KOPT-K1 (cell line): ENCODE measurements around the gene OPCML.

Source experiments
- H3K27ac ChIP-seq: fragments of 200-600 bp; sonication (generic); 2 replicates; pipeline ENCODE4 v1.5.1; 2016; ENCODE audit warnings: antibody characterized with exemption, mild to moderate bottlenecking, low read depth, low read length; ENCODE audit not compliant: poor library complexity, severe bottlenecking
- H3K36me3 ChIP-seq: fragments of 200-600 bp; sonication (generic); 2 replicates; pipeline ENCODE4 v1.5.1; 2017; ENCODE audit warnings: antibody characterized with exemption, mild to moderate bottlenecking, low read length, moderate library complexity; ENCODE audit not compliant: insufficient read depth
- H3K9me3 ChIP-seq: fragments of 200-600 bp; sonication (generic); 2 replicates; pipeline ENCODE4 v1.5.1; 2017; ENCODE audit warnings: antibody characterized with exemption, low read length, mild to moderate bottlenecking; ENCODE audit not compliant: insufficient read depth, poor library complexity, severe bottlenecking

OPCML gene

GRCh38 chr11:132653237-132653636, 879.1 kb downstream of the OPCML start:
- H3K27ac ChIP-seq, result no peak overlapping the region
- no peaks in the 10 kb centered on the region for H3K36me3 ChIP-seq

DNA sequence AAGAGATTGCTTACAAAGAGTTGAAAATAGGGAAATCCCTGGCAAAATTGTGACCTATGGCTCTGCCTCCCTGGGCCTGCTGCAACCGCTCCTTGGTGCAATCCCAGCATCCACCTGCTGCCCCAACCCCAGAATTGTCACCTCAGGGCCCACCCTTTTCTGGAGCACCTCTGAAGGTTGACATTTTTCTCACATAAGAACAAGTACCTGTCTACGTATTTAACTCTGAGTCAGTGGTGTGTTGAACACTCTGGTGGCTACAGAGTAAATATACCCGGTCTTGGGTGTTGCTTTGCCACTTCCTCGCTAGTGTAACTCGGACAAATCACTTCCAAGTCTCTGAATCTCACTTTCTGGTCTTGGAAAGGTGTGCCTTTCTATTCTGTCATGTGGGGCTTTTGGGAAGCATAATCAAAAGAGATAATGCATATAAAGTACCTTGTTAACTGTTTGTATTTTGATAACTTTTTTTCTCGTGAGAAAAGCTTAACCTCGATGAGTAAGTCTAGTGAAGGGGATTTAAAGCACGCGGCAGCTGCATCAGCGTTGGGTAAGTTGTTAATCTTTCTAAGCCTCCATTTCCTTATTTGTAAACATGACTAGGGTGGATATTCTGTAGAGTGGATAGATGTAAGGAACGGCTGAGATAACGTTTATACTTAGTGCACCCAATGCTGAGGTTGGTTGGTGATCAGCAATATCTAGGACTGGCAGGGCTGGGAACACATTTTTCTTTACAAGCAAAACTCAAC, 881.2 kb downstream of the OPCML start:
- Histone ChIP-seq H3K36me3 (no peaks in the 10 kb centered on the region), H3K27ac (no peak overlapping the region), H3K9me3 (no peaks in the 10 kb centered on the region)

More at GRCh38 chr11:132653237-132653636, 879.1 kb downstream of the OPCML start:
- no peaks in the 10 kb centered on the region for H3K9me3 ChIP-seq

- Histone ChIP-seq H3K36me3 (no peaks in the 10 kb centered on the region), H3K27ac (no peak overlapping the region), H3K9me3 (no peaks in the 10 kb centered on the region)
Measured at GRCh38 chr11:132649277-132649676, 883.0 kb downstream of the OPCML start.

DNA sequence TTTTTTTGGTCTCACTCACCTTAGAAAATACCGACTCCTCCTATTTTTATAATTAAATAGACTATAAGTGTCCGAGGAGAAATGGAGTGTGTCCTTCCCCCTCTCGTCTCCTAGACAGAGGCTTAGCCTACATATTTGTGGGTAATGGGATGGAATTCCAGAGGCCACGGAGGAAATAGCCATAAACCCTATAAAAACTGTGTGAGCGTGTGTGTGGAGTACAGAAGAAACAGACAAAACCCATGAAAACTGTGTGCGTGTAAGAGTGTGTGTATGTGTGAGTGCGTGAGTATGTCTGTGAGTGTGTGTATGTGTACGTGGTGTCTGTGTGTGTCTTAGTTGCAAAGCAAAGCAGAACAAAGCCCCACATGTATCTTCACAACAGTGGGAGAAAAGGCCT, 883.5 kb downstream of the OPCML start:
- H3K9me3 ChIP-seq, result no peaks in the 10 kb centered on the region
- H3K27ac ChIP-seq, result no peak overlapping the region
- no peaks in the 10 kb centered on the region for H3K36me3 ChIP-seq

DNA sequence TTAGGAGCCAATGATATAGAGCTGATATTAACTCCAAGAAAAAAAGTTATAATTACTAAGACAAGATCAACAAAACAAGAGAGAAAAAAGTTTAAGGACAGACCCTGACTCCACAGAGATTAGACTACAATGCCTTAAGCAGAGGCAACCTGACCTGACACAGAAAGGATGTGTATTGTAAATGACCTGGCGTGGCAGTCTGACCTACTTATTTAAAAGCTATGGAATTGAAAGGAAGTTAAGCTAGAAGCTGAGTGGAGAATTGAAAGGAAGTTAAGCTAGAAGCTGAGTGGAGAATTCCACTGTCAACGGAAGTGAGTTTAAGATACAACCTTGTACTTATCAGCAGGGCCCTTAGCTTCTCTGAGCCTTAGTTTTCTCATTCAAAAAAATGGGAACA, 885.4 kb downstream of the OPCML start:
- Histone ChIP-seq H3K27ac (no peak overlapping the region), H3K9me3 (no peaks in the 10 kb centered on the region), H3K36me3 (no peaks in the 10 kb centered on the region)

DNA sequence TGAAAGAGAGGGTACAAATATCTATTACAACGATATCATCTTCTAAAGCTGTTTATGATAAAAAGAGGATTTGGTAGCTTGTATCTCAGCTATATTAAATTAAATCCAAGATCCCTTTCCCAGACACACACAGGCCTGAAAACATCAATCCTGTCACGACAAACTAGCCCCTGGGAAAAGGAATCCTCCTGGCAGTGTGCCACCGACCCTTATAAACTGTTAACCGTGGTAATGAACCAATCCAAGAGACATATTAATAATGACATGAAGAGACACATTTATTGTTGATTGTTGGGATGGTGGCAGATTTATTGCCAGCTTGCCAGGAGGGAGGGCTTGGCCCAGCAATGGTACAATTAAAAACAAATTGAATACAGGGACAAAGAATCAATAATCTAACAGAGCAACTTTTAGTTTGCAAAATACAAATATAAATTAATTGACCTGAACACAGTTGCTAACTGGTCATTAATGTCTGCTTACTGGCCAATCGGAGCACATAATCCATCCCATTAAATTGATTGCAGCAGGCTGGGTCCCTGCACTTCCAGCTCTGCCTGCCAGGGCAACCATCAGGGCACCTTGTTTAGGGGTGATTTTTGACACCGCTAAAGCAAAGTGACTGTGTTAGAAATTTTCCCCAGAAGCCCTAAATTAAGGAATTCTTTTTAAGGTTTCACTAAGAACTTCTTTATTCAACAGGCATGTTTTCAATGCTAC, 887.6 kb downstream of the OPCML start:
- Histone ChIP-seq H3K27ac (no peak overlapping the region), H3K36me3 (no peaks in the 10 kb centered on the region)

DNA sequence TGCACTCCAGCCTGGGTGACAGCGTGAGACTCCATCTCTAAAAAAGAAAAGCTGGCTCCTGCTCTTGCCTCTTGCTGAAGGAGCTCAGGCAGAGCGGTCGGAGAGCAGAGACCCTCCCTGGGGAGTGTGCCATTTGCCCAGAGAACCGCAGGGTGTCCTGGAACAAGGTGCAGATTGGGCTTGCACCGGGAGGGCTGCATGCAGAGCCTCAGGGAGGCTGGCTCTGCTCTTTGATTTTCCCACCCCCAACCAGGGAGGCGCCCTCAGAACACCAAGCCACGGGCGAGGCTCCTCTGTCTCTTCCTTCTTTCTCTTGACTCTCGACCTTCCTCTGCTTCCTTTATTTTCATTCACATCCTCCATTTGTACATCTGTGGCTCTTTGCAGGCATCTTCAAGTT, 889.1 kb downstream of the OPCML start:
- Histone ChIP-seq H3K36me3 (no peaks in the 10 kb centered on the region), H3K9me3 (no peaks in the 10 kb centered on the region), H3K27ac (no peak overlapping the region)

More for the DNA sequence above, 887.6 kb downstream of the OPCML start:
- no peaks in the 10 kb centered on the region for H3K9me3 ChIP-seq

DNA sequence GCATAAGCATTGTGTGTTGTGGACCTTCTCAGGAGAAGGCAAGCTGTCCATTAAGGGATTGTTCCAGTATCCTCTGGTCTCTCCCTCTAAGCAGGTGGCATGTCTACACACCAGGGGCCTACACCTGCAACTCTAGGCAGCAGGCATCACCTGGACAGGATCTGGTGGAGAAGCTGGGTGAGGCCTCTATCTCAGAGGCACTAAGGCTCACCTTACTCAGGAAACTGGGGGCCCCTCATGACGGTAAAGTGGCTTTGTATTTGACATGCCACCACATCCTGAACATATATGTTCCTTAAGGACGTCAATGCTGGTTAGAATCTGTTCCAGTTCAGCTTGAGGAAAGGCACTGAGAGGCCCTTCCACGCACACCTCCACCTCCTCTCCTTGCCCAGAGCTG, 891.3 kb downstream of the OPCML start:
- no peaks in the 10 kb centered on the region for H3K9me3 ChIP-seq
- no peak overlapping the region for H3K27ac ChIP-seq
- H3K36me3 ChIP-seq, result no peaks in the 10 kb centered on the region

DNA sequence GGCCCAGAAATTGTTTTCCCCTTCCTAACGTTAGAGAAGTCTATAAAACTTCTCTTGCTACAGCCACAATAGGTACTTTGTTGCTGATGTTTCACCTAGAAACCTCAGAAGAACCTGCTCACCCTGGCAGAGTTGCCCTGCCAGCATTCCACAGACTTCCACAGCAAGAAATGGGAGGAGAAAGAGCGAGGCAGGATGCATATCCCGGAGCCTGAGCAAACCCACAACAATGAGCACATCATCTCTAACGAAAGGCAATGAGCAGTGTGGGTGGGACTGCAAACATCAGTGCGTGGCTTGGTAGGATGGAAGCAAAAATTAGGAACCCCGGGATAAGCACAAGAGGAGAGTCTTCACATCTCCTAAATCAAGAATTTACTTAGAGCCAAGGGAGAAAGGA, 892.3 kb downstream of the OPCML start:
- H3K9me3 ChIP-seq, result no peaks in the 10 kb centered on the region
- no peak overlapping the region for H3K27ac ChIP-seq
- H3K36me3 ChIP-seq, result no peaks in the 10 kb centered on the region

DNA sequence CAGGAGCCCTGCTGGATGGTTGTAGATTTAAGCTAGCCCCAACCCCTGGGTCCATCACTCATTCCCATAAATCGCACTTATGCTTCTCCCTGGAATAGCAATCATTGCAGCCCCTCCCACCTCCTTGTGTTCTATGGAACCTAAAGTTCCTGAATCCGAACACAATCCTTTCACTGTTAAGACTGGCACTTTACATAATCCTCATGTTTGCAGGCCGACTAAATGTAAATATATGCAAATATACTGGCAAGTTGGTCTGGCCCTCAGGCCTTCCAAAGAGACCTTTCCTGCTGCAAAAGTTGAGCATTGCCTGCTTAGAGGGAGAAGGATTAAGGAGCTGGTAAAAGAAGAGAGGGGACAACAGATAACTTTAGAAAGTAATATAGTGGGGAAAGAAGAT, 892.9 kb downstream of the OPCML start:
- H3K27ac ChIP-seq, result no peak overlapping the region
- H3K36me3 ChIP-seq, result no peaks in the 10 kb centered on the region
- H3K9me3 ChIP-seq, result no peaks in the 10 kb centered on the region

- no peaks in the 10 kb centered on the region for H3K9me3 ChIP-seq
- H3K36me3 ChIP-seq, result no peaks in the 10 kb centered on the region
- H3K27ac ChIP-seq, result no peak overlapping the region
Measured at GRCh38 chr11:132638423-132638822, 893.9 kb downstream of the OPCML start.

DNA sequence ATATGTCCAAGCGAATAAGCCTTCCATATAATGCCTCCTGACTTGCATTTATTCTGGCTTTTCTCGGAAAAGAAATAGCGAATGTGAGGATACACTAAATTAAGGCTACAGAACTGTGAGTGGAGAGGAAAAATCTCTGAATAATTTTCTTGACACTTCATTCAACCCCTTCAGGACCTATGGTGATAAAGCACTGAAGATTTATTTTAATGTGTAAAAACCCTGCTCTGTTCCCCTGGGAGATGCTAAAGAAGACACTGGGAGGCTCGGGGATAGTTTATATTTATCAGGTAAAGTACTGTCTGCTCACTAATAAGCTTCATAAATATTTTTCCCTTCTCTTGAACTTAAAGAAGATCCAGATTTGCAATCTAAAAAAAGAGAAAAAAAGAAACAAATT, 895.8 kb downstream of the OPCML start:
- no peaks in the 10 kb centered on the region for H3K9me3 ChIP-seq
- H3K36me3 ChIP-seq, result no peaks in the 10 kb centered on the region
- H3K27ac ChIP-seq, result no peak overlapping the region

DNA sequence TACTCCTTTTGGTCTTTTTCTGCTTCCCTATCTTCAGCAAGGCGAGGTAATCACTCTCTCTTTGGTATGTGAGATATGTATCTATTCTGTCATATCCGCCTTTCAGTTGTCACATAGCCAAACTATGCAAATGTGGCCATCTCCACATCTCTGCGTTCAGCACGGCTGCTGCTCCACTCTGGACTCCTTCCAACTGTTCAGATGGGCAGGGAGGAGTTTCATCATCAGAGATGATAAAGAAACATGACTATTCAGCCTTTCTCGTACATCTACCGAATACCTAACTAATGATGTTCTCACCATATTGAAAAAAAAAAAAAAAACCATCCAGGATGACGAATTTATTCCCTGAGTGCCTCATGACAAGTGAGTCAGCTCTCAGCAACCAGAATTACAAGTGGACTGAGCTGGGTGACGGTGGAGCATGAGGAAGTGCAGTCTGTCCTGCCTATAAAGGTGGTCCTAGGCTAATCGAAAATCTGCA, 899.6 kb downstream of the OPCML start:
- peaks cover 4% of the 10 kb centered on the region for H3K9me3 ChIP-seq
- H3K36me3 ChIP-seq, result no peaks in the 10 kb centered on the region
- H3K27ac ChIP-seq, result no peak overlapping the region

GRCh38 chr11:132631989-132632388, 900.3 kb downstream of the OPCML start:
- Histone ChIP-seq H3K36me3 (no peaks in the 10 kb centered on the region), H3K9me3 (peaks cover 4% of the 10 kb centered on the region), H3K27ac (no peak overlapping the region)

DNA sequence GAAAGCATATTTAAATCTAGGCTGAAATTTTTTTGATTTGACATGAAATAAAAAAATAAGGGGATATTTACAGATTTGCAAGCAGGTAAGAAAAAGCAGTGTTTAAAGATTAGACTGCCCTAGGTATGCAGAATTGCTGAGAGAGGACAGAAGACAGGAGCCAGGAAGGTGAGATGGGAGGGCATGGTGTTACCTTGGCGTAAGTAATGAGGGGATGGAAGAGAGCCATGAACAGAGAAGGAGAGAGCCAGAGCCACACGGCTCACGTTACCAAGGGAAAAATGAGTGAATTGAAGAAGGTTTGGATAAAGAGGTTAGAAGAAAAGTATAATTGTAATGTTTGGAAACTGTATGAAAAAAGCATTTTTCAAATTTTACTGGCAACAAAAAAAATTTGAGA, 904.3 kb downstream of the OPCML start:
- Histone ChIP-seq H3K36me3 (no peaks in the 10 kb centered on the region), H3K27ac (no peak overlapping the region), H3K9me3 (peaks cover 4% of the 10 kb centered on the region)

DNA sequence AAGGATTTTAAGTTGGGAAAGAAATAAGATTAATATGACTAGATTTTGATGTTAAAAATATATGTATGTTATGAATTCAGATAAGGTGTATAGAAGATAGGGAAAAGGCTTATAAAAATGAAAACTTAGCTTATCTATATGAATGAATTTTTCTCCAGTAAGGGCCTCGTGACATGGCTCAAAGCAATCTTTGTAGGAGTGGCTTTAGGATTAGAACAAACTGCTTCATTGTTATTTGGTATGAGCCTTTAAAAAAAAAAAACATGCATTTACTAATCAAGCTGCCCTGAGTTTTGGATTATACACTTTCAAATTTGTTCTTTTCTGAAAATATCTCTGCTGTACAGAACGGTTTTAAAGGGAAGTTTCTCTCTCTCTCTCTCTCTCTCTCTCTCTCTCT, 905.9 kb downstream of the OPCML start:
- H3K9me3 ChIP-seq, result peaks cover 4% of the 10 kb centered on the region
- no peaks in the 10 kb centered on the region for H3K36me3 ChIP-seq
- no peak overlapping the region for H3K27ac ChIP-seq
